PC-9 (cell line): ENCODE data around the gene FGD5.

Source experiments
- EZH2 ChIP-seq: fragments of 200-600 bp; sonication (generic); IDR thresholded peaks from 2 replicates; pipeline ENCODE4 v1.8.0; 2017; ENCODE audit warnings: antibody characterized with exemption, low read depth
- TF ChIP-seq, protein P1 (sequence below): fragments of 200-600 bp; sonication (generic); conservative IDR thresholded peaks from 2 replicates; pipeline ENCODE4 v1.6.1; 2017; ENCODE audit warnings: mixed run types, antibody characterized with exemption, mild to moderate bottlenecking, moderate library complexity

DNA sequence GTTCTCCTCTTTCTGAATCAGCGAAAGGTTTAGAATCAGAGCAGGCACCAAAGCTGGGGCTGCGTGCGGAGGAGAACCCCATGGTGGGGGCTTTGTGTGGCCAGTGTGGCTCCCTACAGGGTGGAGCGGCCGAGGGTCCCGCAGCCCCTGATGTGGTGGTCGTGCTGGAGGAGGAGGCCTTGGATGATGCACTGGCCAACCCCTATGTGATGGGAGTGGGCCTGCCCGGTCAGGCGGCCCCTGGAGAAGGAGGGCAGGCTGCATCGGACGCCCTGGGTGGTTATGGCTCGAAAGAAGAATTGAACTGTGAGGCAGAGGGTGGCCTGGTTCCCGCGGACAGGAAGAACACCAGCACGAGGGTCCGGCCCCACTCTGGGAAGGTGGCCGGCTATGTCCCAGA, 1.4 kb downstream of the FGD5 start:
- TF ChIP-seq, protein P1, sequence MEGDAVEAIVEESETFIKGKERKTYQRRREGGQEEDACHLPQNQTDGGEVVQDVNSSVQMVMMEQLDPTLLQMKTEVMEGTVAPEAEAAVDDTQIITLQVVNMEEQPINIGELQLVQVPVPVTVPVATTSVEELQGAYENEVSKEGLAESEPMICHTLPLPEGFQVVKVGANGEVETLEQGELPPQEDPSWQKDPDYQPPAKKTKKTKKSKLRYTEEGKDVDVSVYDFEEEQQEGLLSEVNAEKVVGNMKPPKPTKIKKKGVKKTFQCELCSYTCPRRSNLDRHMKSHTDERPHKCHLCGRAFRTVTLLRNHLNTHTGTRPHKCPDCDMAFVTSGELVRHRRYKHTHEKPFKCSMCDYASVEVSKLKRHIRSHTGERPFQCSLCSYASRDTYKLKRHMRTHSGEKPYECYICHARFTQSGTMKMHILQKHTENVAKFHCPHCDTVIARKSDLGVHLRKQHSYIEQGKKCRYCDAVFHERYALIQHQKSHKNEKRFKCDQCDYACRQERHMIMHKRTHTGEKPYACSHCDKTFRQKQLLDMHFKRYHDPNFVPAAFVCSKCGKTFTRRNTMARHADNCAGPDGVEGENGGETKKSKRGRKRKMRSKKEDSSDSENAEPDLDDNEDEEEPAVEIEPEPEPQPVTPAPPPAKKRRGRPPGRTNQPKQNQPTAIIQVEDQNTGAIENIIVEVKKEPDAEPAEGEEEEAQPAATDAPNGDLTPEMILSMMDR: no peak
- TF ChIP-seq EZH2: no peak
